WTC11 (cell line): ENCODE measurements around the gene ANTKMT. TPM values are rescaled to one million over a fixed set of nuclear protein-coding genes. Genes with fewer than 3 reads are reported as not detected.

Experiments used
- ATAC-seq: fragments of 200-7000 bp; cut with Tn5 transposase; 2 replicates; pipeline ENCODE4 v1.10.0; 2021; ENCODE audit warnings: mild to moderate bottlenecking, moderate library complexity
- CTCF ChIA-PET: fragments of 300-600 bp; sonication (Branson Sonifier 250); formaldehyde crosslinking; loops from one replicate; lab custom pipeline; 2021; ENCODE audit warnings: antibody characterized with exemption; lab: Charles Lee
- POLR2A ChIA-PET: fragments of 350-600 bp; sonication (Branson Sonifier 250); formaldehyde crosslinking; loops from one replicate; lab custom pipeline; 2021; ENCODE audit warnings: antibody characterized with exemption; lab: Charles Lee
- DNase-seq: peaks from one replicate; pipeline ENCODE4 v3.0.0; 2021; ENCODE audit warnings: low spot score
- H3K27ac Mint-ChIP-seq: 2 replicates; pipeline ENCODE4 v1.8.0; 2021; ENCODE audit warnings: mixed read lengths
- H3K27me3 Mint-ChIP-seq: 2 replicates; pipeline ENCODE4 v1.8.0; 2021; ENCODE audit warnings: low read depth, mild to moderate bottlenecking, moderate library complexity, mixed read lengths
- H3K36me3 Mint-ChIP-seq: 2 replicates; pipeline ENCODE4 v1.8.0; 2021; ENCODE audit warnings: mixed read lengths
- H3K4me1 Mint-ChIP-seq: 2 replicates; pipeline ENCODE4 v1.8.0; 2022; ENCODE audit warnings: mixed read lengths
- H3K4me3 Mint-ChIP-seq: 2 replicates; pipeline ENCODE4 v1.8.0; 2021; ENCODE audit warnings: mild to moderate bottlenecking, moderate library complexity, mixed read lengths
- H3K9me3 Mint-ChIP-seq: 2 replicates; pipeline ENCODE4 v1.8.0; 2021; ENCODE audit warnings: mixed read lengths
- AR ChIP-seq: fragments of 250-450 bp; sonication (Bioruptor Pico); IDR thresholded peaks from 2 replicates; pipeline ENCODE4 v1.9.0; 2021; ENCODE audit warnings: mild to moderate bottlenecking
- ARID4B ChIP-seq: sonication (generic); formaldehyde crosslinking; IDR thresholded peaks from 2 replicates; pipeline ENCODE4 v1.8.0; 2023; ENCODE audit warnings: missing genetic modification reagents, mild to moderate bottlenecking, borderline replicate concordance
- ATF2 ChIP-seq: sonication (generic); formaldehyde crosslinking; IDR thresholded peaks from 2 replicates; pipeline ENCODE4 v1.8.1; 2022; ENCODE audit warnings: low read depth, missing genetic modification reagents, borderline replicate concordance
- CDX4 ChIP-seq: fragments of 250-450 bp; sonication (Bioruptor Pico); IDR thresholded peaks from 2 replicates; pipeline ENCODE4 v1.9.0; 2021; ENCODE audit warnings: moderate library complexity, mild to moderate bottlenecking, inconsistent platforms, borderline replicate concordance
- CTCF ChIP-seq: fragments of 200-600 bp; IDR thresholded peaks from 2 replicates; pipeline ENCODE4 v1.8.0; 2022; ENCODE audit warnings: antibody characterized with exemption
- E2F1 ChIP-seq: sonication (generic); formaldehyde crosslinking; IDR thresholded peaks from 2 replicates; pipeline ENCODE4 v1.8.0; 2022; ENCODE audit warnings: mild to moderate bottlenecking, missing genetic modification reagents
- ERG ChIP-seq: fragments of 250-450 bp; sonication (Bioruptor Pico); IDR thresholded peaks from 2 replicates; pipeline ENCODE4 v1.8.0; 2021; ENCODE audit warnings: mild to moderate bottlenecking
- FOXK1 ChIP-seq: sonication (generic); formaldehyde crosslinking; IDR thresholded peaks from 2 replicates; pipeline ENCODE4 v1.8.0; 2022; ENCODE audit warnings: mild to moderate bottlenecking, moderate library complexity, missing genetic modification reagents
- GTF2I ChIP-seq: fragments of 250-450 bp; sonication (Bioruptor Pico); conservative IDR thresholded peaks from 2 replicates; pipeline ENCODE4 v1.4.0; 2021; ENCODE audit warnings: mild to moderate bottlenecking
- MYBL2 ChIP-seq: sonication (generic); formaldehyde crosslinking; IDR thresholded peaks from 2 replicates; pipeline ENCODE4 v1.8.1; 2023; ENCODE audit warnings: mild to moderate bottlenecking, moderate library complexity, missing genetic modification reagents
- NFE2L1 ChIP-seq: sonication (generic); formaldehyde crosslinking; IDR thresholded peaks from 2 replicates; pipeline ENCODE4 v1.8.1; 2023; ENCODE audit warnings: missing genetic modification reagents
- NFYB ChIP-seq: sonication (generic); formaldehyde crosslinking; conservative IDR thresholded peaks from 2 replicates; pipeline ENCODE4 v1.8.0; 2022; ENCODE audit warnings: low read depth, missing genetic modification reagents
- NR2C2 ChIP-seq: sonication (generic); formaldehyde crosslinking; IDR thresholded peaks from 2 replicates; pipeline ENCODE4 v1.8.0; 2022; ENCODE audit warnings: mild to moderate bottlenecking, missing genetic modification reagents
- RELA ChIP-seq: sonication (generic); formaldehyde crosslinking; IDR thresholded peaks from 2 replicates; pipeline ENCODE4 v1.8.1; 2022; ENCODE audit warnings: missing genetic modification reagents, mild to moderate bottlenecking, borderline replicate concordance
- TCF7 ChIP-seq: sonication (generic); formaldehyde crosslinking; IDR thresholded peaks from 2 replicates; pipeline ENCODE4 v1.8.0; 2022; ENCODE audit warnings: mild to moderate bottlenecking, low read depth, missing genetic modification reagents, moderate library complexity
- USF1 ChIP-seq: sonication (generic); formaldehyde crosslinking; IDR thresholded peaks from 2 replicates; pipeline ENCODE4 v1.8.0; 2022; ENCODE audit warnings: mild to moderate bottlenecking, missing genetic modification reagents
- ZBTB21 ChIP-seq: sonication (generic); formaldehyde crosslinking; IDR thresholded peaks from 2 replicates; pipeline ENCODE4 v1.8.1; 2023; ENCODE audit warnings: mild to moderate bottlenecking, missing genetic modification reagents, borderline replicate concordance
- ZNF232 ChIP-seq: sonication (generic); formaldehyde crosslinking; IDR thresholded peaks from 2 replicates; pipeline ENCODE4 v1.8.0; 2022; ENCODE audit warnings: mild to moderate bottlenecking, missing genetic modification reagents
- total RNA-seq: library from RNA; stranded (reverse); gene quantifications from 3 replicates; pipeline ENCODE4 v1.2.3, GENCODE V29; 2021

The ANTKMT gene
- total RNA-seq, 1 experiment from 2014 or later: 40.6 TPM

- DNase-seq: no peak
- H3K9me3 Mint-ChIP-seq: peaks cover 2% of the 10 kb centered on the region
- CTCF ChIA-PET: interaction anchor here (0.9 to 3.5 kb wide), 9 partner anchors 8 to 39 kb away, joined by 3 to 21 read pairs (median 4); partner anchors contain the start of genes CHTF18, CIAO3, MSLN and RPUSD1
- peaks cover 28% of the 10 kb centered on the region for H3K4me1 Mint-ChIP-seq
- TF ChIP-seq CDX4 (CRISPR knock-in tag): no peak
- TF ChIP-seq FOXK1 (CRISPR knock-in tag): no peak
- TF ChIP-seq ARID4B (CRISPR knock-in tag): no peak
- no peak for TF ChIP-seq USF1 (CRISPR knock-in tag)
- TF ChIP-seq, all 79 proteins: peak for 0
- POLR2A ChIA-PET: no interaction called here
- Mint-ChIP-seq H3K27me3 (peaks cover 2% of the 10 kb centered on the region; the same call in 1 of the 2 replicates), H3K36me3 (no peaks in the 10 kb centered on the region; the same call in 1 of the 2 replicates), H3K4me3 (peak overlapping the region; percentile 19; the same call in 1 of the 2 replicates), H3K27ac (peak overlapping the region; percentile 77)
- peak; percentile 49 for ATAC-seq
Measured at GRCh38 chr16:751152-752006, 30.4 kb downstream of the ANTKMT start.

GRCh38 chr16:752007-752312, 31.0 kb downstream of the ANTKMT start:
- DNase-seq (peak; percentile 38), ATAC-seq (peak; percentile 76)
- TF ChIP-seq TCF7 (CRISPR knock-in tag): no peak
- no peak for TF ChIP-seq ERG
- no peak for TF ChIP-seq GTF2I (CRISPR knock-in tag)
- TF ChIP-seq AR (CRISPR knock-in tag): no peak
- no peak for TF ChIP-seq CTCF
- no peak for TF ChIP-seq ZBTB21 (CRISPR knock-in tag)
- no peak for TF ChIP-seq NFYB (CRISPR knock-in tag)
- TF ChIP-seq NFE2L1 (CRISPR knock-in tag): no peak
- no peak for TF ChIP-seq MYBL2 (CRISPR knock-in tag)
- no peak for TF ChIP-seq ATF2 (CRISPR knock-in tag)
- TF ChIP-seq E2F1 (CRISPR knock-in tag): no peak
- TF ChIP-seq NR2C2 (CRISPR knock-in tag): no peak
- TF ChIP-seq ZNF232 (CRISPR knock-in tag): no peak
- TF ChIP-seq RELA (CRISPR knock-in tag): no peak
- Mint-ChIP-seq H3K9me3 (peaks cover 5% of the 10 kb centered on the region), H3K4me1 (peaks cover 28% of the 10 kb centered on the region), H3K36me3 (no peaks in the 10 kb centered on the region; the same call in 1 of the 2 replicates), H3K27ac (peak overlapping the region; percentile 75), H3K4me3 (0 out of 2 replicates have a peak overlapping the region, but pooled peaks have one; percentile 2), H3K27me3 (peaks cover 6% of the 10 kb centered on the region; the same call in 1 of the 2 replicates)
- ChIA-PET CTCF (interaction anchor here (1.1 to 3.5 kb wide), 4 partner anchors 8 to 39 kb away, joined by 3 to 21 read pairs (median 10); partner anchors contain the start of gene CIAO3), POLR2A (no interaction called here)
